SK-N-SH (cell line): Measurements from ENCODE around the gene FEM1B. TPM values are rescaled to one million over a fixed set of nuclear protein-coding genes. Genes with fewer than 3 reads are reported as not detected.

Source experiments
- CTCF ChIA-PET: fragments of 300-600, 350-600 bp; formaldehyde crosslinking; extraction: SDS; loops from one replicate; lab custom pipeline; 2021; lab: Yijun Ruan, JAX
- POLR2A ChIA-PET: fragments of 350-600 bp; sonication (Branson Sonifier 250); formaldehyde crosslinking; extraction: SDS; loops from one replicate; lab custom pipeline; 2020; ENCODE audit warnings: antibody characterized with exemption, inconsistent platforms; lab: Yijun Ruan, JAX
- DNase-seq: peaks from one replicate; pipeline ENCODE4 v3.0.0; 2012
- H2AFZ ChIP-seq: fragments of 200-600 bp; sonication (generic); 2 replicates; pipeline ENCODE4 v1.8.1; 2016; ENCODE audit warnings: antibody characterized with exemption, mild to moderate bottlenecking, low read depth
- H3F3A ChIP-seq: fragments of 200-600 bp; sonication (generic); replicated peaks from 2 replicates; pipeline ENCODE3; 2016; ENCODE audit warnings: antibody characterized with exemption, mild to moderate bottlenecking; ENCODE audit not compliant: insufficient read depth
- H3K27ac ChIP-seq, 2 experiments: fragments of 200-500 bp in 1 of 2; fragments of 200-600 bp in 1 of 2; sonication (Bioruptor generic) in 1 of 2; sonication (generic), shearing (Covaris generic) in 1 of 2; 2 replicates each; pipeline versions ENCODE4 v1.5.1 to v1.6.1; 2014 to 2016; ENCODE audit warnings: low read depth in 2 of 2, inconsistent platforms in 1 of 2, low read length in 1 of 2, mild to moderate bottlenecking in 1 of 2, mixed read lengths in 1 of 2
- H3K27me3 ChIP-seq: fragments of 200-600 bp; sonication (generic), shearing (Covaris generic); 2 replicates; pipeline ENCODE4 v1.6.1; 2016; ENCODE audit warnings: mixed run types; ENCODE audit not compliant: insufficient read depth
- H3K36me3 ChIP-seq, 2 experiments: fragments of 200-500 bp in 1 of 2; fragments of 200-600 bp in 1 of 2; sonication (Bioruptor generic) in 1 of 2; sonication (generic) in 1 of 2; replicated peaks in 1 of 2; 2 replicates each; pipeline versions ENCODE3 to v1.5.1; 2014 to 2016; ENCODE audit warnings: low read length in 1 of 2, mild to moderate bottlenecking in 1 of 2; ENCODE audit not compliant: insufficient read depth in 2 of 2, control insufficient read depth in 1 of 2
- H3K4me1 ChIP-seq, 2 experiments: fragments of 200-500 bp in 1 of 2; fragments of 200-600 bp in 1 of 2; sonication (Bioruptor generic) in 1 of 2; sonication (generic), shearing (Covaris generic) in 1 of 2; 2 replicates each; pipeline versions ENCODE4 v1.5.1 to v1.6.1; 2014 to 2016; ENCODE audit warnings: low read depth in 1 of 2, low read length in 1 of 2, mixed run types in 1 of 2; ENCODE audit not compliant: insufficient read depth in 2 of 2, control insufficient read depth in 1 of 2
- H3K4me2 ChIP-seq: fragments of 200-600 bp; sonication (generic), shearing (Covaris generic); 2 replicates; pipeline ENCODE4 v1.6.1; 2017; ENCODE audit warnings: mixed run types
- H3K4me3 ChIP-seq, 2 experiments: fragments of 200-500 bp in 1 of 2; fragments of 200-600 bp in 1 of 2; sonication (Bioruptor generic) in 1 of 2; sonication (generic), shearing (Covaris generic) in 1 of 2; 2 replicates each; pipeline versions ENCODE4 v1.5.1 to v1.8.1; 2014 to 2016; ENCODE audit warnings: low read depth in 2 of 2, inconsistent platforms in 1 of 2, low read length in 1 of 2, mild to moderate bottlenecking in 1 of 2, mixed read lengths in 1 of 2, moderate library complexity in 1 of 2
- H3K79me2 ChIP-seq: fragments of 200-600 bp; sonication (generic); 2 replicates; pipeline ENCODE4 v1.8.1; 2017; ENCODE audit warnings: mild to moderate bottlenecking; ENCODE audit not compliant: insufficient read depth
- H3K9ac ChIP-seq: fragments of 200-600 bp; sonication (generic); 2 replicates; pipeline ENCODE4 v1.6.1; 2017; ENCODE audit warnings: mixed run types
- H3K9me2 ChIP-seq: fragments of 200-600 bp; sonication (generic); 2 replicates; pipeline ENCODE4 v1.6.1; 2017; ENCODE audit warnings: mixed run types
- H3K9me3 ChIP-seq: fragments of 200-600 bp; sonication (generic); 2 replicates; pipeline ENCODE4 v1.6.1; 2017; ENCODE audit warnings: mixed run types, mild to moderate bottlenecking, moderate library complexity
- H4K20me1 ChIP-seq: fragments of 200-600 bp; sonication (generic); 2 replicates; pipeline ENCODE4 v1.6.1; 2017; ENCODE audit warnings: mild to moderate bottlenecking, mixed run types; ENCODE audit not compliant: insufficient read depth
- CHD2 ChIP-seq: fragments of 150-350 bp; IDR thresholded peaks from 2 replicates; pipeline ENCODE4 v1.6.1; 2018; ENCODE audit warnings: low read length; ENCODE audit not compliant: partially characterized antibody
- EP300 ChIP-seq, 2 experiments: IDR thresholded peaks; 2 replicates each; pipeline versions ENCODE4 v1.4.0 to v1.6.1; 2012; ENCODE audit warnings: borderline replicate concordance in 1 of 2, low read depth in 1 of 2, low read length in 1 of 2
- FOSL2 ChIP-seq: IDR thresholded peaks from 2 replicates; pipeline ENCODE4 v1.4.0; 2012; ENCODE audit warnings: low read depth, mild to moderate bottlenecking, moderate library complexity, borderline replicate concordance
- FOXM1 ChIP-seq: IDR thresholded peaks from 2 replicates; pipeline ENCODE4 v1.4.0; 2012; ENCODE audit warnings: low read depth, mild to moderate bottlenecking
- JUND ChIP-seq: IDR thresholded peaks from 2 replicates; pipeline ENCODE4 v1.4.0; 2012
- MEF2A ChIP-seq: IDR thresholded peaks from 2 replicates; pipeline ENCODE4 v1.4.0; 2012; ENCODE audit warnings: low read depth, borderline replicate concordance
- NFIC ChIP-seq: IDR thresholded peaks from 2 replicates; pipeline ENCODE4 v1.4.0; 2012; ENCODE audit warnings: borderline replicate concordance
- SMC3 ChIP-seq: IDR thresholded peaks from 2 replicates; pipeline ENCODE4 v1.6.1; 2012; ENCODE audit warnings: low read depth, low read length, improper control_type of control experiment
- TAF1 ChIP-seq: IDR thresholded peaks from 2 replicates; pipeline ENCODE4 v1.6.1; 2012; ENCODE audit warnings: low read depth, mild to moderate bottlenecking, low read length, moderate library complexity, borderline replicate concordance
- TCF12 ChIP-seq: IDR thresholded peaks from 2 replicates; pipeline ENCODE4 v1.4.0; 2012
- WGBS: methylation state at CpG from one replicate; pipeline ENCODE4 v1.1.6; 2017; ENCODE audit warnings: low lambda C conversion rate; 5-methylcytosine and 5-hydroxymethylcytosine counted together
- polyA plus RNA-seq, 3 experiments: library from polyadenylated mRNA; depleted of rRNA; stranded (reverse); fragments of >200 nt; gene quantifications; 2 replicates each; pipeline ENCODE4 v1.2.3, GENCODE V29; 2012
- TF ChIP-seq, protein P1 (sequence below): IDR thresholded peaks from 2 replicates; pipeline ENCODE4 v1.4.0; 2012; ENCODE audit warnings: low read depth
- TF ChIP-seq, protein P2 (sequence below): IDR thresholded peaks from 2 replicates; pipeline ENCODE4; 2012
- TF ChIP-seq, protein P3 (sequence below): fragments of 150-350 bp; IDR thresholded peaks from 2 replicates; pipeline ENCODE4 v1.6.1; 2016; ENCODE audit warnings: mild to moderate bottlenecking, low read depth, low read length
- TF ChIP-seq, protein P4 (sequence below): IDR thresholded peaks from 2 replicates; pipeline ENCODE4 v1.4.0; 2012; ENCODE audit warnings: low read depth, borderline replicate concordance

The FEM1B gene
- polyA plus RNA-seq, 1 of the 3 experiments (the other 2 are of a cell fraction): 14.0 TPM

DNA sequence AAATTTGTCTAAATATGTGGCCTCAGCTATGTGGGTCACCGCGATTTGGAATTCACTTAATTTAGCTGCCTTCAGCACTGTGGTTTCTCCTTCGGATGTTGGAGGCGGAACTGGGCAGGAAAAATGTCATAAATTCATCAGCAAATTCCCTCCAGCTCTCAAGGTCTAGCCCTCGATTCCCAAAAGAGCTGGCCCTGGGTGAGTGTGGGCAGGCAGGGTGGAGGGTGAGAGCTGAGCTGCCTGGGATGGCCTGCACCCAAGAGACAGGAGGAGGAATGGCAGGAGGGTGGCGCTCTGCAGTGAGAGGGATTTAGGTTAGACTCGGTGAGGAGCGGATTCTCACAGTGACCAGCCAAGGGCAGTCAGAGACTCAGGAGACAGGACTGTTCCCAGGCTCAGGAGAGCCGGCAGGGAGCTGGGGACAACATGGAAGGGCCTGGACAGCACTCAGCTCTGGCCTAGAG lies 57.1 kb downstream of the FEM1B start:
- TF ChIP-seq CHD2 (no peak), FOXM1 (no peak)
- TF ChIP-seq, protein P1, sequence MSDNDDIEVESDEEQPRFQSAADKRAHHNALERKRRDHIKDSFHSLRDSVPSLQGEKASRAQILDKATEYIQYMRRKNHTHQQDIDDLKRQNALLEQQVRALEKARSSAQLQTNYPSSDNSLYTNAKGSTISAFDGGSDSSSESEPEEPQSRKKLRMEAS: no peak
- no peaks in the 10 kb centered on the region for H3K36me3 ChIP-seq

DNA sequence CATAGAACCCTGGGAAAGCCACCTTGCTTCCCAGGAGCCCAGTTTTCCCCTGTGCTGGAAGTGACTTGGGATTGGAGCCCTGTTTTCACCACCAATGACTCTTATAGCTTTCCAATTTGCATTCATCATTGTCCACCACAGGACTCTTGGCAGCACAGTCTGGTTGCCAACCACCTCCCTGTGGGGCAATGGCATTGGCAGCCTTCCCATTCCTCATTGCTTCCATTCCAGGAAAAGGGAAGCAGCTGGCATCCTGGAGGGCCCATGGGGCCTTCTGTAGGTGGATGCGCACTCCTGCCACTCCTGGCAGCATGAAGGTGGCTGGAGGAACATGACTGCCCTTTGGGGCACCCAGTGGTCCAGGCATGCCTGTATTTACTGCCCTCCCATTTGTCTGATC lies 57.7 kb downstream of the FEM1B start:
- Histone ChIP-seq H3F3A (no peaks in the 10 kb centered on the region), H3K27ac (peak overlapping the region in 1 of 2 experiments; percentile 23; a peak in 1 of 4 replicates), H3K9me2 (no peaks in the 10 kb centered on the region), H2AFZ (no peak overlapping the region), H3K4me3 (no peak overlapping the region), H3K9me3 (no peaks in the 10 kb centered on the region)
- WGBS: no CpG with 5 or more reads among the region's 1 CpG
- POLR2A ChIA-PET: no interaction called here
- DNase-seq: no peak
- CTCF ChIA-PET: interaction anchor here (1.2 to 2.1 kb wide), 3 partner anchors 8 to 216 kb away, joined by 3 to 7 read pairs (median 4); no protein-coding TSS in a partner anchor
- TF ChIP-seq MEF2A: peak; percentile 21; the same call in 1 of the 2 replicates
- peak; percentile 26; the same call in 1 of the 2 replicates for TF ChIP-seq JUND
- TF ChIP-seq TCF12: peak; percentile 84
- no peak for TF ChIP-seq CHD2
- TF ChIP-seq, protein P2, sequence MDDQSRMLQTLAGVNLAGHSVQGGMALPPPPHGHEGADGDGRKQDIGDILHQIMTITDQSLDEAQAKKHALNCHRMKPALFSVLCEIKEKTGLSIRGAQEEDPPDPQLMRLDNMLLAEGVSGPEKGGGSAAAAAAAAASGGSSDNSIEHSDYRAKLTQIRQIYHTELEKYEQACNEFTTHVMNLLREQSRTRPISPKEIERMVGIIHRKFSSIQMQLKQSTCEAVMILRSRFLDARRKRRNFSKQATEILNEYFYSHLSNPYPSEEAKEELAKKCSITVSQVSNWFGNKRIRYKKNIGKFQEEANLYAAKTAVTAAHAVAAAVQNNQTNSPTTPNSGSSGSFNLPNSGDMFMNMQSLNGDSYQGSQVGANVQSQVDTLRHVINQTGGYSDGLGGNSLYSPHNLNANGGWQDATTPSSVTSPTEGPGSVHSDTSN: peak; percentile 85
- TF ChIP-seq, protein P3, sequence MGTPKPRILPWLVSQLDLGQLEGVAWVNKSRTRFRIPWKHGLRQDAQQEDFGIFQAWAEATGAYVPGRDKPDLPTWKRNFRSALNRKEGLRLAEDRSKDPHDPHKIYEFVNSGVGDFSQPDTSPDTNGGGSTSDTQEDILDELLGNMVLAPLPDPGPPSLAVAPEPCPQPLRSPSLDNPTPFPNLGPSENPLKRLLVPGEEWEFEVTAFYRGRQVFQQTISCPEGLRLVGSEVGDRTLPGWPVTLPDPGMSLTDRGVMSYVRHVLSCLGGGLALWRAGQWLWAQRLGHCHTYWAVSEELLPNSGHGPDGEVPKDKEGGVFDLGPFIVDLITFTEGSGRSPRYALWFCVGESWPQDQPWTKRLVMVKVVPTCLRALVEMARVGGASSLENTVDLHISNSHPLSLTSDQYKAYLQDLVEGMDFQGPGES: no peak
- TF ChIP-seq NFIC: peak; percentile 96
- no peak for TF ChIP-seq SMC3
- TF ChIP-seq, protein P4, sequence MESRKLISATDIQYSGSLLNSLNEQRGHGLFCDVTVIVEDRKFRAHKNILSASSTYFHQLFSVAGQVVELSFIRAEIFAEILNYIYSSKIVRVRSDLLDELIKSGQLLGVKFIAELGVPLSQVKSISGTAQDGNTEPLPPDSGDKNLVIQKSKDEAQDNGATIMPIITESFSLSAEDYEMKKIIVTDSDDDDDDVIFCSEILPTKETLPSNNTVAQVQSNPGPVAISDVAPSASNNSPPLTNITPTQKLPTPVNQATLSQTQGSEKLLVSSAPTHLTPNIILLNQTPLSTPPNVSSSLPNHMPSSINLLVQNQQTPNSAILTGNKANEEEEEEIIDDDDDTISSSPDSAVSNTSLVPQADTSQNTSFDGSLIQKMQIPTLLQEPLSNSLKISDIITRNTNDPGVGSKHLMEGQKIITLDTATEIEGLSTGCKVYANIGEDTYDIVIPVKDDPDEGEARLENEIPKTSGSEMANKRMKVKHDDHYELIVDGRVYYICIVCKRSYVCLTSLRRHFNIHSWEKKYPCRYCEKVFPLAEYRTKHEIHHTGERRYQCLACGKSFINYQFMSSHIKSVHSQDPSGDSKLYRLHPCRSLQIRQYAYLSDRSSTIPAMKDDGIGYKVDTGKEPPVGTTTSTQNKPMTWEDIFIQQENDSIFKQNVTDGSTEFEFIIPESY: 0 out of 2 replicates have a peak, but pooled peaks have one; percentile 18
- TF ChIP-seq EP300 (IDR thresholded peaks at IDR 0.05; ENCODE audit: borderline replicate concordance in 1 of 2, low read depth in 1 of 2, low read length in 1 of 2): peak in 1 of 2 experiments; percentile 51; a peak in 1 of 4 replicates
- no peak for TF ChIP-seq TAF1
- no peak for TF ChIP-seq FOSL2
- TF ChIP-seq, all 33 proteins: peak for 7
- Histone ChIP-seq H3K4me2 (0 out of 2 replicates have a peak overlapping the region, but pooled peaks have one; percentile 18), H3K79me2 (no peaks in the 10 kb centered on the region), H4K20me1 (no peaks in the 10 kb centered on the region), H3K9ac (no peak overlapping the region), H3K27me3 (no peaks in the 10 kb centered on the region), H3K36me3 (no peaks in the 10 kb centered on the region), H3K4me1 (peaks cover 14% of the 10 kb centered on the region in 2 experiments; a peak in 3 of 4 replicates)

More for the DNA sequence above, 57.1 kb downstream of the FEM1B start:
- H3K9me2 ChIP-seq: no peaks in the 10 kb centered on the region
- no peak overlapping the region for H3K4me3 ChIP-seq
- POLR2A ChIA-PET: no interaction called here
- H3K27ac ChIP-seq: peak overlapping the region in 1 of 2 experiments; percentile 23; a peak in 1 of 4 replicates
- 73% methylated on average over 9 of the region's 9 CpGs for WGBS
- peaks cover 14% of the 10 kb centered on the region in 2 experiments; a peak in 3 of 4 replicates for H3K4me1 ChIP-seq
- H2AFZ ChIP-seq: no peak overlapping the region
- H4K20me1 ChIP-seq: no peaks in the 10 kb centered on the region
- H3K4me2 ChIP-seq: 0 out of 2 replicates have a peak overlapping the region, but pooled peaks have one; percentile 18
- H3K9ac ChIP-seq: no peak overlapping the region
- CTCF ChIA-PET: interaction anchor here (0.6 to 2.1 kb wide), 5 partner anchors 9 to 1128 kb away, joined by 3 to 7 read pairs (median 4); no protein-coding TSS in a partner anchor
- no peaks in the 10 kb centered on the region for H3K79me2 ChIP-seq
- DNase-seq: no peak
- no peaks in the 10 kb centered on the region for H3K27me3 ChIP-seq
- no peaks in the 10 kb centered on the region for H3F3A ChIP-seq
- no peaks in the 10 kb centered on the region for H3K9me3 ChIP-seq
